ENCODE measurements around the gene ORM2.

DNA sequence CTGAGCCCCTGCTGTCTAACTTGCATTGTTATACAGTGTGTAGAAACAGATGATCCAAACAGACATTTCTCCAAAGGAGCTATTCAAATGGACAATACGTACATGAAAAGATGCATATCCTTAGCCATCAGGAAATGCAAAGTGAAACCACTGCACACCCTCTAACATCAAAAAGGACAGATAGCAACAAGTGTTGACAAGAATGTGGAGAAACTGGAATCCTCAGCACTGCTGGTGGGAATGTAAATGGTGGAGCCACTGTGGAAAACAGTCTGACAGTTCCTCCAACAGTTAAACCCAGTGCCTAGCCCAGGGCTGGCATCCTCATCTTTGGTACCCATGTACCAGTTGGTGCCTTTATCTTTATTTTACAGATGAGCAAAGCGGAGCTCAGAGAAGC lies 8.5 kb downstream of the ORM2 start:
- TF ChIP-seq, protein P1, sequence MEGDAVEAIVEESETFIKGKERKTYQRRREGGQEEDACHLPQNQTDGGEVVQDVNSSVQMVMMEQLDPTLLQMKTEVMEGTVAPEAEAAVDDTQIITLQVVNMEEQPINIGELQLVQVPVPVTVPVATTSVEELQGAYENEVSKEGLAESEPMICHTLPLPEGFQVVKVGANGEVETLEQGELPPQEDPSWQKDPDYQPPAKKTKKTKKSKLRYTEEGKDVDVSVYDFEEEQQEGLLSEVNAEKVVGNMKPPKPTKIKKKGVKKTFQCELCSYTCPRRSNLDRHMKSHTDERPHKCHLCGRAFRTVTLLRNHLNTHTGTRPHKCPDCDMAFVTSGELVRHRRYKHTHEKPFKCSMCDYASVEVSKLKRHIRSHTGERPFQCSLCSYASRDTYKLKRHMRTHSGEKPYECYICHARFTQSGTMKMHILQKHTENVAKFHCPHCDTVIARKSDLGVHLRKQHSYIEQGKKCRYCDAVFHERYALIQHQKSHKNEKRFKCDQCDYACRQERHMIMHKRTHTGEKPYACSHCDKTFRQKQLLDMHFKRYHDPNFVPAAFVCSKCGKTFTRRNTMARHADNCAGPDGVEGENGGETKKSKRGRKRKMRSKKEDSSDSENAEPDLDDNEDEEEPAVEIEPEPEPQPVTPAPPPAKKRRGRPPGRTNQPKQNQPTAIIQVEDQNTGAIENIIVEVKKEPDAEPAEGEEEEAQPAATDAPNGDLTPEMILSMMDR (IDR thresholded peaks at IDR 0.05; ENCODE audit: low read depth, low read length): no peak
- no peak for TF ChIP-seq EZH2phosphoT487 (IDR thresholded peaks at IDR 0.05; ENCODE audit: low read depth)

Measured in OCI-LY3 (cell line).